Measurements from ENCODE around the gene RRM2. TPM values are rescaled to one million over a fixed set of nuclear protein-coding genes. Genes with fewer than 3 reads are reported as not detected.
"Not testable (repeated sequence)": the region's sequence is repeated elsewhere in the genome, so short reads cannot be mapped to it uniquely, and the experiment has no call there.

RRM2 gene
- total RNA-seq, 3 donors from 2014 or later (not counting 1 experiment from before 2014, with no cell fraction given), result 16.1 to 22.1 (median 18.5) TPM

GRCh38 chr2:10144771-10145518 lies 22.4 kb downstream of the RRM2 start:
- no peaks in the 10 kb centered on the region for H3K9me3 Mint-ChIP-seq
- ATAC-seq, result no peak
- DNase-seq, result no peak
- peaks cover 13% of the 10 kb centered on the region for H3K4me1 ChIP-seq (ENCODE audit: control insufficient read depth, insufficient read depth, low read length)
- peaks cover 8 to 15% of the 10 kb centered on the region in 2 donors for H3K4me1 Mint-ChIP-seq
- H3K4me3 ChIP-seq (ENCODE audit: low read length), result no peak overlapping the region
- H3K27ac ChIP-seq (ENCODE audit: low read length), result no peak overlapping the region
- no peak overlapping the region for H3K4me3 Mint-ChIP-seq
- no peaks in the 10 kb centered on the region for H3K27me3 ChIP-seq (ENCODE audit: control insufficient read depth, insufficient read depth, low read length)
- intact Hi-C loops (cut with micrococcal nuclease), result no loop called here
- no peaks in the 10 kb centered on the region for H3K27me3 Mint-ChIP-seq (ENCODE audit: low read depth in 2 of 2)
- no peaks in the 10 kb centered on the region for H3K36me3 Mint-ChIP-seq
- H3K9me3 ChIP-seq (ENCODE audit: control insufficient read depth, insufficient read depth, low read length), result no peaks in the 10 kb centered on the region
- H3K27ac Mint-ChIP-seq, result no peak overlapping the region
- TF ChIP-seq, protein P1, sequence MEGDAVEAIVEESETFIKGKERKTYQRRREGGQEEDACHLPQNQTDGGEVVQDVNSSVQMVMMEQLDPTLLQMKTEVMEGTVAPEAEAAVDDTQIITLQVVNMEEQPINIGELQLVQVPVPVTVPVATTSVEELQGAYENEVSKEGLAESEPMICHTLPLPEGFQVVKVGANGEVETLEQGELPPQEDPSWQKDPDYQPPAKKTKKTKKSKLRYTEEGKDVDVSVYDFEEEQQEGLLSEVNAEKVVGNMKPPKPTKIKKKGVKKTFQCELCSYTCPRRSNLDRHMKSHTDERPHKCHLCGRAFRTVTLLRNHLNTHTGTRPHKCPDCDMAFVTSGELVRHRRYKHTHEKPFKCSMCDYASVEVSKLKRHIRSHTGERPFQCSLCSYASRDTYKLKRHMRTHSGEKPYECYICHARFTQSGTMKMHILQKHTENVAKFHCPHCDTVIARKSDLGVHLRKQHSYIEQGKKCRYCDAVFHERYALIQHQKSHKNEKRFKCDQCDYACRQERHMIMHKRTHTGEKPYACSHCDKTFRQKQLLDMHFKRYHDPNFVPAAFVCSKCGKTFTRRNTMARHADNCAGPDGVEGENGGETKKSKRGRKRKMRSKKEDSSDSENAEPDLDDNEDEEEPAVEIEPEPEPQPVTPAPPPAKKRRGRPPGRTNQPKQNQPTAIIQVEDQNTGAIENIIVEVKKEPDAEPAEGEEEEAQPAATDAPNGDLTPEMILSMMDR (IDR thresholded peaks at IDR 0.05), result no peak
- no peaks in the 10 kb centered on the region for H3K36me3 ChIP-seq (ENCODE audit: control insufficient read depth, insufficient read depth, low read length)
- WGBS (ENCODE audit: insufficient coverage), result 94% methylated on average over 16 of the region's 16 CpGs

DNA sequence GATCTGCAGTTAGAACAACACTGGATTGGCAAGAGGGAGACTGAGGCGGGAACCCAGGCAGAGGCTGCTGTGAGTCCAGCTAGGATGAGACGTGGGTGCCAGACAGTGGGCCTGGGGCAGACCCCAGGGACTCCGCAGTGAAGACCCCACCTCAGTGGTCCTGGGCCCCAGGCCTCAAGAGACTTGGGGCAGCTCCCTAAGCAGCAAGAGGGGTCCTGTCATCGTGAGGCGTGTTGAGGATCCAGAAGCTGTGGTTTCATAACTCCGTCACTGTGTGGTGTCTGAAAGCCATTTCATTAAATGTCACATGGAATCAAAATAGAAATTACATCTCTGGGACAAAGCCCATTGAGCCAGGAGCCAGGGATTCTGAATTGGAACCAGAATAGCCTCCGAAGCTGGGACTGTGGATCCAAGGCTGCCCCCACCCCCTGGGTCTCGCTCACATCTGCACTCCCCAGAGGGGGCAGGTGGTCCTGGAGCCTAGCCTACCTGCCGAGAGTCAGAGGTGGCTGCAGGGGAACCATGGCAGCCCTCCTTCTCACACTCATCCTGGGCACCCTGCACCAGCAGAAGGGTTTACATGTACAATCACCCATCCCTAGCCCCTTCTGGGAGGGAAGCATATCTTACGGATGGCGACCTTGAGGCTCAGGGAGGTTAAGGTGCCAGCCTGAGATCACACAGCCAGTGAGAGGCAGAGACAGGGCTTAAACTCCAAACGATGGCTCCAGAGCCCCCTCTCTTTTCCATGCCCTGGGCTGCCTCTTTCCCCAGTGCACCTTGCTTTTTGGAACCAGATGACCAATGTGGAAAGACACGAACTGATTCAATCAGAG lies 23.2 kb downstream of the RRM2 start:
- Histone ChIP-seq H3K27me3 (ENCODE audit: control insufficient read depth, insufficient read depth, low read length) (no peaks in the 10 kb centered on the region), H3K27ac (ENCODE audit: low read length) (no peak overlapping the region), H3K9me3 (ENCODE audit: control insufficient read depth, insufficient read depth, low read length) (no peaks in the 10 kb centered on the region), H3K4me1 (ENCODE audit: control insufficient read depth, insufficient read depth, low read length) (peaks cover 13% of the 10 kb centered on the region), H3K4me3 (ENCODE audit: low read length) (no peak overlapping the region), H3K36me3 (ENCODE audit: control insufficient read depth, insufficient read depth, low read length) (no peaks in the 10 kb centered on the region)
- ATAC-seq (no peak), DNase-seq (no peak)
- Mint-ChIP-seq H3K36me3 (no peaks in the 10 kb centered on the region), H3K9me3 (no peaks in the 10 kb centered on the region), H3K27ac (no peak overlapping the region), H3K27me3 (ENCODE audit: low read depth in 2 of 2) (no peaks in the 10 kb centered on the region), H3K4me3 (no peak overlapping the region), H3K4me1 (peaks cover 14 to 20% of the 10 kb centered on the region in 2 donors)
- 97% methylated on average over 13 of the region's 13 CpGs for WGBS (ENCODE audit: insufficient coverage)
- TF ChIP-seq, protein P1 (IDR thresholded peaks at IDR 0.05), result no peak
- intact Hi-C loops (cut with micrococcal nuclease), result no loop called here

DNA sequence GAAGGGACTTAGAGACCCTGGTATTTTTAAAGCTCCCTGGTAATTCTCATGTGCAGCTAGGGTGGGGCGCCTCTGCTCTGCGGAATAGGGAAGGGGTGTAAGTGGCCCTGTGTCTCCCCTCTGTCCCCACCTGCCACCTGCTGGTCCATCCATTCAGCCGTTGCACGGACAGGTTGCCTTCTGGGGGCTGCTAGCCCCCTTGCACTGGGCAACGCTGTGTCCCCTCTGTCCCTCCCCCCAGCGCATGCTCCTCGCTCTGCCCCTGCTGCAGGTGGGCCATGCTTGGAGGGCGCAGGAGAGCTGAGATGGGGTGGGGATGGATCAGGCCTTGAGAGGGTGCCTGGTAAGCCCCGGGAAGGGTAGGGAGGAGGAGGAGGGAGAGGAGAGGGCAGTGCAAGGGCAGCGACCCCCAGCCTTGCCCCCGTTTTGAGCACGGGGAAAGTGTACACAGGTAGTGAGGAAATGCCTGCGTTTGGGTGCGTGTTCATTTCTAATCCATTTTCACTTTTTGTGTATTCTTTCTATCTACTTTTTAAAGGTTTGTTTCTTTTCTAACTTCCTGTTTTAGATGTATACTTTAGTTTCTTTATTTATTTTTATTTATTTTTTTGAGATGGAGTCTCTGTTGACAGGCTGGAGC lies 23.9 kb downstream of the RRM2 start:
- no peak overlapping the region for H3K27ac ChIP-seq (ENCODE audit: low read length)
- H3K4me1 Mint-ChIP-seq, result peaks cover 12 to 20% of the 10 kb centered on the region in 2 donors
- no peaks in the 10 kb centered on the region for H3K9me3 ChIP-seq (ENCODE audit: control insufficient read depth, insufficient read depth, low read length)
- H3K36me3 Mint-ChIP-seq, result no peaks in the 10 kb centered on the region
- WGBS (ENCODE audit: insufficient coverage), result 96% methylated on average over 12 of the region's 14 CpGs
- H3K36me3 ChIP-seq (ENCODE audit: control insufficient read depth, insufficient read depth, low read length), result no peaks in the 10 kb centered on the region
- no peak for DNase-seq
- H3K27ac Mint-ChIP-seq, result no peak overlapping the region
- H3K27me3 Mint-ChIP-seq (ENCODE audit: low read depth in 2 of 2), result no peaks in the 10 kb centered on the region
- H3K9me3 Mint-ChIP-seq, result no peaks in the 10 kb centered on the region
- intact Hi-C loops (cut with micrococcal nuclease), result no loop called here
- H3K4me3 ChIP-seq (ENCODE audit: low read length), result no peak overlapping the region
- H3K27me3 ChIP-seq (ENCODE audit: control insufficient read depth, insufficient read depth, low read length), result no peaks in the 10 kb centered on the region
- H3K4me1 ChIP-seq (ENCODE audit: control insufficient read depth, insufficient read depth, low read length), result peaks cover 11% of the 10 kb centered on the region
- ATAC-seq, result no peak
- TF ChIP-seq, protein P1 (IDR thresholded peaks at IDR 0.05), result no peak
- no peak overlapping the region for H3K4me3 Mint-ChIP-seq

- H3K9me3 Mint-ChIP-seq; DNase-seq; H3K27me3 ChIP-seq (ENCODE audit: control insufficient read depth, insufficient read depth, low read length); H3K27ac Mint-ChIP-seq; ATAC-seq; H3K4me3 ChIP-seq (ENCODE audit: low read length); H3K27me3 Mint-ChIP-seq (ENCODE audit: low read depth in 2 of 2); H3K9me3 ChIP-seq (ENCODE audit: control insufficient read depth, insufficient read depth, low read length); H3K4me1 ChIP-seq (ENCODE audit: control insufficient read depth, insufficient read depth, low read length); H3K4me3 Mint-ChIP-seq; H3K36me3 ChIP-seq (ENCODE audit: control insufficient read depth, insufficient read depth, low read length); H3K36me3 Mint-ChIP-seq; intact Hi-C loops (cut with micrococcal nuclease); H3K27ac ChIP-seq (ENCODE audit: low read length): not testable (repeated sequence)
- 94% methylated on average over 15 of the region's 15 CpGs for WGBS (ENCODE audit: insufficient coverage)
- peaks cover 8 to 13% of the 10 kb centered on the region in 2 donors for H3K4me1 Mint-ChIP-seq
Measured at GRCh38 chr2:10147050-10147660, 24.6 kb downstream of the RRM2 start.

Measured in natural killer cell (primary cell).